HepG2 (cell line): ENCODE results near the gene ABHD1. TPM values are rescaled to one million over a fixed set of nuclear protein-coding genes. Genes with fewer than 3 reads are reported as not detected.
"Not testable (repeated sequence)": the region's sequence is repeated elsewhere in the genome, so short reads cannot be mapped to it uniquely, and the experiment has no call there.

Source experiments
- ATAC-seq: fragments of 200-7000 bp; cut with Tn5 transposase; 3 replicates; pipeline ENCODE4 v1.9.1; 2020; ENCODE audit warnings: mild to moderate bottlenecking, moderate library complexity
- BruUV-seq: library from RNA; stranded (reverse); fragments of 400-500 nt; replicated peaks from 2 replicates; lab custom pipeline; 2021; lab: Mats Ljungman, UMichigan
- CTCF ChIA-PET: fragments of 300-600 bp; formaldehyde crosslinking; extraction: SDS; loops from one replicate; lab custom pipeline; 2021; ENCODE audit warnings: low total read pairs, inconsistent platforms, low intra/inter-chr PET ratio; lab: Yijun Ruan, JAX
- POLR2A ChIA-PET: fragments of 350-600 bp; sonication (Branson Sonifier 250); formaldehyde crosslinking; loops from one replicate; lab custom pipeline; 2020; ENCODE audit warnings: antibody characterized with exemption, inconsistent platforms; lab: Yijun Ruan, JAX
- DNase-seq: peaks from one replicate; pipeline ENCODE4 v3.0.0-alpha.2; 2015; ENCODE audit warnings: low spot score
- FAIRE-seq: peaks from 3 replicates; lab custom pipeline; 2011; peaks lifted over from hg19 to GRCh38; lab: Jason Lieb, UNC
- H2AFZ ChIP-seq: one replicate; pipeline ENCODE4 v1.6.1; 2011; ENCODE audit warnings: low read length, inconsistent platforms
- H3K27ac ChIP-seq: fragments of 300-600 bp; 3 replicates; pipeline ENCODE4 v1.8.0; 2011; ENCODE audit warnings: mixed run types, mild to moderate bottlenecking, mixed read lengths, low read length, inconsistent platforms; ENCODE audit not compliant: insufficient read depth; ENCODE audit errors: extremely low read length
- H3K27me3 ChIP-seq, 2 experiments: fragments of 200-600 bp in 1 of 2; 2 replicates in 1 of 2; 3 replicates in 1 of 2; pipeline versions ENCODE4 v1.6.0 to v1.8.0; 2011; ENCODE audit warnings: low read length in 2 of 2, mild to moderate bottlenecking in 2 of 2, moderate library complexity in 2 of 2, inconsistent platforms in 1 of 2; ENCODE audit not compliant: insufficient read depth in 2 of 2, control insufficient read depth in 1 of 2
- H3K36me3 ChIP-seq, 2 experiments: fragments of 200-600 bp in 1 of 2; replicated peaks in 1 of 2; 2 replicates in 1 of 2; 3 replicates in 1 of 2; pipeline versions ENCODE4 v1.5.1 to v1.8.0; 2011; ENCODE audit warnings: low read length in 2 of 2, inconsistent platforms in 1 of 2; ENCODE audit not compliant: insufficient read depth in 2 of 2, control insufficient read depth in 1 of 2
- H3K4me1 ChIP-seq: 2 replicates; pipeline ENCODE4 v1.5.1; 2012; ENCODE audit warnings: low read length, inconsistent platforms; ENCODE audit not compliant: insufficient read depth
- H3K4me2 ChIP-seq: 2 replicates; pipeline ENCODE4 v1.6.0; 2011; ENCODE audit warnings: low read depth, low read length, inconsistent platforms
- H3K4me3 ChIP-seq, 3 experiments: fragments of 200-600 bp in 1 of 3; sonication (generic), shearing (Covaris generic) in 1 of 3; replicated peaks in 1 of 3; 2 replicates each; pipeline ENCODE4 v1.5.1; 2011 to 2016; ENCODE audit warnings: low read length in 3 of 3, inconsistent platforms in 2 of 3, low read depth in 2 of 3, mild to moderate bottlenecking in 2 of 3, control low read depth in 1 of 3, mixed read lengths in 1 of 3; ENCODE audit not compliant: insufficient read depth in 1 of 3
- H3K79me2 ChIP-seq: one replicate; pipeline ENCODE4 v1.6.1; 2011; ENCODE audit warnings: low read length, inconsistent platforms; ENCODE audit not compliant: insufficient read depth
- H3K9ac ChIP-seq: 2 replicates; pipeline ENCODE4 v1.6.0; 2011; ENCODE audit warnings: mild to moderate bottlenecking, low read depth, low read length, inconsistent platforms; ENCODE audit not compliant: insufficient read depth
- H3K9me3 ChIP-seq: 2 replicates; pipeline ENCODE4 v1.5.1; 2012; ENCODE audit warnings: mild to moderate bottlenecking, low read length
- H4K20me1 ChIP-seq: 2 replicates; pipeline ENCODE4 v1.6.0; 2011; ENCODE audit warnings: inconsistent platforms, mild to moderate bottlenecking, low read length, moderate library complexity; ENCODE audit not compliant: insufficient read depth
- ATF7 ChIP-seq, 2 experiments: fragments of 450-650 bp in 1 of 2; sonication (generic) in 1 of 2; formaldehyde crosslinking in 1 of 2; IDR thresholded peaks; 2 replicates each; pipeline versions ENCODE4 v1.4.0 to v1.6.1; 2016 to 2020; ENCODE audit warnings: antibody characterized with exemption in 1 of 2, mild to moderate bottlenecking in 1 of 2, missing genetic modification reagents in 1 of 2
- BATF2 ChIP-seq: sonication (generic); formaldehyde crosslinking; IDR thresholded peaks from 2 replicates; pipeline ENCODE4 v1.8.0; 2022; ENCODE audit warnings: mild to moderate bottlenecking, missing genetic modification reagents, moderate library complexity
- ISX ChIP-seq: sonication (generic); formaldehyde crosslinking; conservative IDR thresholded peaks from 2 replicates; pipeline ENCODE4 v1.5.0; 2020; ENCODE audit warnings: missing genetic modification reagents
- JUNB ChIP-seq: sonication (generic); formaldehyde crosslinking; IDR thresholded peaks from 2 replicates; pipeline ENCODE4 v1.8.0; 2022; ENCODE audit warnings: missing genetic modification reagents, mild to moderate bottlenecking, borderline replicate concordance
- KDM3A ChIP-seq: IDR thresholded peaks from 2 replicates; pipeline ENCODE4 v1.6.1; 2018; ENCODE audit warnings: low read depth, missing compliant biosample characterization
- MYNN ChIP-seq: sonication (generic); formaldehyde crosslinking; IDR thresholded peaks from 2 replicates; pipeline ENCODE4 v1.4.0; 2020; ENCODE audit warnings: mild to moderate bottlenecking, low read depth, missing genetic modification reagents
- ZBTB7A ChIP-seq: sonication (generic); formaldehyde crosslinking; IDR thresholded peaks from 2 replicates; pipeline ENCODE4 v1.8.0; 2022; ENCODE audit warnings: mild to moderate bottlenecking, missing genetic modification reagents
- ZC3H13 ChIP-seq: sonication (generic); formaldehyde crosslinking; IDR thresholded peaks from 2 replicates; pipeline ENCODE4 v1.8.1; 2023; ENCODE audit warnings: mild to moderate bottlenecking, missing genetic modification reagents, moderate library complexity
- ZFP41 ChIP-seq: sonication (generic); formaldehyde crosslinking; IDR thresholded peaks from 2 replicates; pipeline ENCODE4 v1.4.0; 2020; ENCODE audit warnings: mild to moderate bottlenecking, missing genetic modification reagents, borderline replicate concordance
- ZNF441 ChIP-seq: sonication (generic); formaldehyde crosslinking; IDR thresholded peaks from 2 replicates; pipeline ENCODE4 v1.7.0; 2021; ENCODE audit warnings: missing genetic modification reagents, borderline replicate concordance
- ZNF550 ChIP-seq: sonication (generic); formaldehyde crosslinking; IDR thresholded peaks from 2 replicates; pipeline ENCODE4 v1.4.0; 2020; ENCODE audit warnings: mild to moderate bottlenecking, missing genetic modification reagents, borderline replicate concordance
- ZNF562 ChIP-seq: sonication (generic); formaldehyde crosslinking; IDR thresholded peaks from 2 replicates; pipeline ENCODE4 v1.8.0; 2022; ENCODE audit warnings: missing genetic modification reagents, borderline replicate concordance
- ZNF780A ChIP-seq: sonication (generic); formaldehyde crosslinking; IDR thresholded peaks from 2 replicates; pipeline ENCODE4 v1.8.0; 2022; ENCODE audit warnings: mild to moderate bottlenecking, missing genetic modification reagents, moderate library complexity
- WGBS: methylation state at CpG from one replicate; pipeline ENCODE4 v1.1.6; 2017; ENCODE audit warnings: low lambda C conversion rate; 5-methylcytosine and 5-hydroxymethylcytosine counted together
- in situ Hi-C: cut with HindIII; loops from 2 replicates; pipeline ENCODE4 v1.10.0; 2017; ENCODE audit warnings: low pct_unique_long_range_greater_than_20kb; ENCODE audit not compliant: extremely low pct_ligation_motif_present
- intact Hi-C: fragments of 100-400 bp; cut with micrococcal nuclease; formaldehyde crosslinking; loops from one replicate; pipeline ENCODE4 v1.10.0; 2022; ENCODE audit not compliant: unreplicated experiment
- polyA plus RNA-seq, 8 experiments: library from polyadenylated mRNA; depleted of rRNA in 3 of 8; stranded (reverse) in 7 of 8; unstranded in 1 of 8; fragments of >200 nt; fragmentation: Illumina TruSeq in 4 of 8; extraction: Trizol in 4 of 8; gene quantifications; 2 replicates each; pipeline versions ENCODE4 v1.2.1 to v1.2.3, GENCODE V29; 2011 to 2016; ENCODE audit warnings: low read depth in 4 of 8, missing spikeins in 1 of 8, mixed read lengths in 1 of 8; ENCODE audit not compliant: insufficient read depth in 1 of 8
- total RNA-seq, 5 experiments: library from RNA; depleted of rRNA; stranded (reverse); fragments of >200 nt; fragmentation: Illumina TruSeq; extraction: Trizol; gene quantifications; 2 replicates each; pipeline ENCODE4 v1.2.3, GENCODE V29; 2016; ENCODE audit warnings: low read depth in 1 of 5
- TF ChIP-seq, protein P1 (sequence below): sonication (generic); formaldehyde crosslinking; IDR thresholded peaks from 2 replicates; pipeline ENCODE4 v1.5.1; 2020; ENCODE audit warnings: mild to moderate bottlenecking, missing genetic modification reagents, moderate library complexity

ABHD1 gene
- total and polyA plus RNA-seq, 2 of the 13 experiments (the other 11 are each of a cell fraction or from before 2014, with no cell fraction given), result 0.04 to 0.81 TPM

DNA sequence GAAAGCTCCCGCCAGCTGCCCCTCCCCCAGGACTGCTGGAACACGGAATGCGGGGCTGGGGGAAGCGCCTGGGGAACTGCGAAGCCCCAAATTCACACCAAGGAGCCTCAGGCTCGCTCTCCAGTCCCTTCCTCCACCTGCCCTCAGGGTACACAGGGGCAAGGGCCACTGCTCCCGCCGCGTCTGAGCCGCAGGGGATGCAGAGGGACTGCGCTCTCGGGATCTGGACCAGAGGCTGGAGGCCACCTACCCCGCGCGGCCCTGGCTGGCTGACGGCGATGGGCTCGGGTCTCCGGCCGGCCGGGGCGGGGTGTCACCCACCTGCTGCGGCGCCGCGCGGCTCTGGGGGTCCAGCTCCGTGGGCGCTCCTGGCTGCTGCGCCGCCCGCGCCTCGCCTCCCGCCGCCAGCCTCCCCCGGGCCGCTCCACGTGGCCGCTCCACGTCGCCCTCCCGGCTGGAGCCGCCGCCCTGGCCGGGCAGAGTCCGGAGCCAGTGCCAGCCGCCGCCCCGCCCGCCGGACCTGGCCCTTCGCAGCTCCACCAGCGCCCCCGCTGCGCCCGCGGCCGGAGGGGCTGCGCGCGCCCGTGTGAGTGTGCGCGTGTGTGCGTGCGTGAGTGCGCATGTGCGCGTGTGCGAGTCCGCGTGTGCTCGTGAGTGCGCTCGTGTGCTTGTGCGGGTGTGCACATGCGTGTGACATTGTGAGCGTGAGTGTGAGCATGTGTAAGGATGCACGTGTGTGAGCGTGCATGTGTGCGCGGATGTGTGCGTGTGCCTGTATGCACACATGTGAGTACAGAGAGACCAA, 4.9 kb upstream of the ABHD1 start, which contains the start of gene CGREF1 (continued):
- TF ChIP-seq KDM3A, result peak; percentile 49; the same call in 1 of the 2 replicates
- no peak for TF ChIP-seq ISX
- TF ChIP-seq, protein P1, sequence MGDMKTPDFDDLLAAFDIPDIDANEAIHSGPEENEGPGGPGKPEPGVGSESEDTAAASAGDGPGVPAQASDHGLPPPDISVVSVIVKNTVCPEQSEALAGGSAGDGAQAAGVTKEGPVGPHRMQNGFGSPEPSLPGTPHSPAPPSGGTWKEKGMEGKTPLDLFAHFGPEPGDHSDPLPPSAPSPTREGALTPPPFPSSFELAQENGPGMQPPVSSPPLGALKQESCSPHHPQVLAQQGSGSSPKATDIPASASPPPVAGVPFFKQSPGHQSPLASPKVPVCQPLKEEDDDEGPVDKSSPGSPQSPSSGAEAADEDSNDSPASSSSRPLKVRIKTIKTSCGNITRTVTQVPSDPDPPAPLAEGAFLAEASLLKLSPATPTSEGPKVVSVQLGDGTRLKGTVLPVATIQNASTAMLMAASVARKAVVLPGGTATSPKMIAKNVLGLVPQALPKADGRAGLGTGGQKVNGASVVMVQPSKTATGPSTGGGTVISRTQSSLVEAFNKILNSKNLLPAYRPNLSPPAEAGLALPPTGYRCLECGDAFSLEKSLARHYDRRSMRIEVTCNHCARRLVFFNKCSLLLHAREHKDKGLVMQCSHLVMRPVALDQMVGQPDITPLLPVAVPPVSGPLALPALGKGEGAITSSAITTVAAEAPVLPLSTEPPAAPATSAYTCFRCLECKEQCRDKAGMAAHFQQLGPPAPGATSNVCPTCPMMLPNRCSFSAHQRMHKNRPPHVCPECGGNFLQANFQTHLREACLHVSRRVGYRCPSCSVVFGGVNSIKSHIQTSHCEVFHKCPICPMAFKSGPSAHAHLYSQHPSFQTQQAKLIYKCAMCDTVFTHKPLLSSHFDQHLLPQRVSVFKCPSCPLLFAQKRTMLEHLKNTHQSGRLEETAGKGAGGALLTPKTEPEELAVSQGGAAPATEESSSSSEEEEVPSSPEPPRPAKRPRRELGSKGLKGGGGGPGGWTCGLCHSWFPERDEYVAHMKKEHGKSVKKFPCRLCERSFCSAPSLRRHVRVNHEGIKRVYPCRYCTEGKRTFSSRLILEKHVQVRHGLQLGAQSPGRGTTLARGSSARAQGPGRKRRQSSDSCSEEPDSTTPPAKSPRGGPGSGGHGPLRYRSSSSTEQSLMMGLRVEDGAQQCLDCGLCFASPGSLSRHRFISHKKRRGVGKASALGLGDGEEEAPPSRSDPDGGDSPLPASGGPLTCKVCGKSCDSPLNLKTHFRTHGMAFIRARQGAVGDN (CRISPR knock-in tag), result peak; percentile 80
- no peak for TF ChIP-seq MYNN (CRISPR knock-in tag)
- no peak for TF ChIP-seq ZNF550 (CRISPR knock-in tag)

DNA sequence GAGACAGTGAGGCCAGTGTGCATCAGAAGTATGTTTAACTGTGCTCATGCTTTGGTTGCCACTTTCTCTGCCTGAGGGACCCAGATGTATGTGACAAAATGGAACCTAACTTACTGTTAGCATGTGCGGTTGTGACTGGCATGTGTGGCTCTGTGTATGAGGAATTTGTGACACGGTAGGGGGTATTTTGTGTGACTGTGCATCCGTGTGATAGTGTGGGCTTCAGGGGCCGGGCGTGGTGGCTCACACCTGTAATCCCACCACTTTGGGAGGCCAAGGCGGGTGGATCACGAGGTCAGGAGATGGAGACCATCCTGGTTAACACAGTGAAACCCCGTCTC, 4.3 kb upstream of the ABHD1 start:
- H3K36me3 ChIP-seq; DNase-seq; H3K79me2 ChIP-seq; H2AFZ ChIP-seq; H3K9me3 ChIP-seq; BruUV-seq; CTCF ChIA-PET; ATAC-seq; H4K20me1 ChIP-seq; H3K27ac ChIP-seq; in situ Hi-C loops; H3K9ac ChIP-seq; TF ChIP-seq ATF7 (IDR thresholded peaks at IDR 0.05): not testable (repeated sequence)
- WGBS, result 93% methylated on average over 8 of the region's 8 CpGs
- Histone ChIP-seq H3K4me3 (peak overlapping the region in 2 of 3 experiments; percentile 60 to 82; a peak in 4 of 6 replicates), H3K4me2 (peak overlapping the region; percentile 92), H3K4me1 (peaks cover 69% of the 10 kb centered on the region), H3K27me3 (peaks cover 2 to 45% of the 10 kb centered on the region in 2 experiments; a peak in 4 of 5 replicates)
- FAIRE-seq, result peak; percentile 8
- intact Hi-C loops, result loop anchor here (5.0 kb wide), 1 partner anchor 73 kb away; no protein-coding TSS in a partner anchor
- POLR2A ChIA-PET, result interaction anchor here (1.3 to 1.7 kb wide), 4 partner anchors 11 to 93 kb away, joined by 4 to 11 read pairs (median 6); partner anchors contain the start of genes ATRAID, PREB and SLC5A6
- TF ChIP-seq ATF7 (CRISPR knock-in tag; IDR thresholded peaks at IDR 0.05) (0 out of 2 replicates have a peak, but pooled peaks have one; percentile 58), ZNF562 (CRISPR knock-in tag) (0 out of 2 replicates have a peak, but pooled peaks have one; percentile 50), JUNB (CRISPR knock-in tag) (0 out of 2 replicates have a peak, but pooled peaks have one; percentile 65), BATF2 (CRISPR knock-in tag) (0 out of 2 replicates have a peak, but pooled peaks have one; percentile 50), ZFP41 (peak; percentile 44; the same call in 1 of the 2 replicates), ZBTB7A (peak; percentile 11; the same call in 1 of the 2 replicates), ZNF441 (CRISPR knock-in tag) (peak; percentile 6; the same call in 1 of the 2 replicates), ZC3H13 (CRISPR knock-in tag) (peak; percentile 39; the same call in 1 of the 2 replicates), ZNF780A (CRISPR knock-in tag) (peak; percentile 62; the same call in 1 of the 2 replicates)
